HepG2 (cell line): ENCODE results near the gene LCAT. TPM values are rescaled to one million over a fixed set of nuclear protein-coding genes. Genes with fewer than 3 reads are reported as not detected.
A peak's percentile ranks its signal among the peaks of the same experiment; 100 is the strongest.

Source experiments
- EED ChIP-seq: sonication (generic); formaldehyde crosslinking; IDR thresholded peaks from 2 replicates; pipeline ENCODE4 v1.5.0; 2020; ENCODE audit warnings: mild to moderate bottlenecking, missing genetic modification reagents
- FOXA1 ChIP-seq, 2 experiments: fragments of 450-650 bp in 1 of 2; sonication (generic) in 1 of 2; formaldehyde crosslinking in 1 of 2; IDR thresholded peaks; 2 replicates each; pipeline versions ENCODE4 v1.4.0 to v1.6.1; 2016 to 2020; ENCODE audit warnings: missing genetic modification reagents in 1 of 2
- GATA4 ChIP-seq: sonication (generic); IDR thresholded peaks from 2 replicates; pipeline ENCODE4 v1.6.1; 2016; ENCODE audit warnings: antibody characterized with exemption, low read depth, borderline replicate concordance
- MAFF ChIP-seq: IDR thresholded peaks from 2 replicates; pipeline ENCODE4 v1.6.1; 2011; ENCODE audit warnings: low read depth, low read length, improper control_type of control experiment
- NR2C2 ChIP-seq: sonication (generic); formaldehyde crosslinking; IDR thresholded peaks from 2 replicates; pipeline ENCODE4 v1.4.0; 2020; ENCODE audit warnings: missing genetic modification reagents, mild to moderate bottlenecking, moderate library complexity, borderline replicate concordance
- NR2F6 ChIP-seq, 2 experiments: IDR thresholded peaks; 2 replicates each; pipeline ENCODE4 v1.6.1; 2016; ENCODE audit warnings: antibody characterized with exemption in 1 of 2, mild to moderate bottlenecking in 1 of 2
- ZC3H13 ChIP-seq: sonication (generic); formaldehyde crosslinking; IDR thresholded peaks from 2 replicates; pipeline ENCODE4 v1.8.1; 2023; ENCODE audit warnings: mild to moderate bottlenecking, missing genetic modification reagents, moderate library complexity
- ZNF256 ChIP-seq: sonication (generic); formaldehyde crosslinking; conservative IDR thresholded peaks from 2 replicates; pipeline ENCODE4 v1.4.0; 2020; ENCODE audit warnings: missing genetic modification reagents
- ZNF264 ChIP-seq: sonication (generic); formaldehyde crosslinking; IDR thresholded peaks from 2 replicates; pipeline ENCODE4 v1.4.0; 2020; ENCODE audit warnings: missing genetic modification reagents
- ZNF563 ChIP-seq: sonication (generic); formaldehyde crosslinking; IDR thresholded peaks from 2 replicates; pipeline ENCODE4 v1.8.0; 2022; ENCODE audit warnings: mild to moderate bottlenecking, moderate library complexity, missing genetic modification reagents
- ZNF746 ChIP-seq: sonication (generic); formaldehyde crosslinking; IDR thresholded peaks from 2 replicates; pipeline ENCODE4 v1.8.0; 2022; ENCODE audit warnings: mild to moderate bottlenecking, missing genetic modification reagents
- polyA plus RNA-seq, 8 experiments: library from polyadenylated mRNA; depleted of rRNA in 3 of 8; stranded (reverse) in 7 of 8; unstranded in 1 of 8; fragments of >200 nt; fragmentation: Illumina TruSeq in 4 of 8; extraction: Trizol in 4 of 8; gene quantifications; 2 replicates each; pipeline versions ENCODE4 v1.2.1 to v1.2.3, GENCODE V29; 2011 to 2016; ENCODE audit warnings: low read depth in 4 of 8, missing spikeins in 1 of 8, mixed read lengths in 1 of 8; ENCODE audit not compliant: insufficient read depth in 1 of 8
- total RNA-seq, 5 experiments: library from RNA; depleted of rRNA; stranded (reverse); fragments of >200 nt; fragmentation: Illumina TruSeq; extraction: Trizol; gene quantifications; 2 replicates each; pipeline ENCODE4 v1.2.3, GENCODE V29; 2016; ENCODE audit warnings: low read depth in 1 of 5
- TF ChIP-seq, protein P1 (sequence below): sonication (generic); formaldehyde crosslinking; IDR thresholded peaks from 2 replicates; pipeline ENCODE4 v1.4.0; 2020; ENCODE audit warnings: missing genetic modification reagents
- TF ChIP-seq, protein P2 (sequence below), 2 experiments: sonication (generic) in 1 of 2; formaldehyde crosslinking in 1 of 2; IDR thresholded peaks; 2 replicates each; pipeline versions ENCODE4 v1.6.1 to v1.9.0; 2014 to 2022; ENCODE audit warnings: antibody characterized with exemption in 1 of 2, borderline replicate concordance in 1 of 2, inconsistent platforms in 1 of 2, low read depth in 1 of 2, missing genetic modification reagents in 1 of 2
- TF ChIP-seq, protein P3 (sequence below): sonication (generic); formaldehyde crosslinking; IDR thresholded peaks from 2 replicates; pipeline ENCODE4 v1.8.1; 2023; ENCODE audit warnings: mild to moderate bottlenecking, missing genetic modification reagents

The LCAT gene
- total and polyA plus RNA-seq, 2 of the 13 experiments (the other 11 are each of a cell fraction or from before 2014, with no cell fraction given): 36.1 to 38.9 TPM

DNA sequence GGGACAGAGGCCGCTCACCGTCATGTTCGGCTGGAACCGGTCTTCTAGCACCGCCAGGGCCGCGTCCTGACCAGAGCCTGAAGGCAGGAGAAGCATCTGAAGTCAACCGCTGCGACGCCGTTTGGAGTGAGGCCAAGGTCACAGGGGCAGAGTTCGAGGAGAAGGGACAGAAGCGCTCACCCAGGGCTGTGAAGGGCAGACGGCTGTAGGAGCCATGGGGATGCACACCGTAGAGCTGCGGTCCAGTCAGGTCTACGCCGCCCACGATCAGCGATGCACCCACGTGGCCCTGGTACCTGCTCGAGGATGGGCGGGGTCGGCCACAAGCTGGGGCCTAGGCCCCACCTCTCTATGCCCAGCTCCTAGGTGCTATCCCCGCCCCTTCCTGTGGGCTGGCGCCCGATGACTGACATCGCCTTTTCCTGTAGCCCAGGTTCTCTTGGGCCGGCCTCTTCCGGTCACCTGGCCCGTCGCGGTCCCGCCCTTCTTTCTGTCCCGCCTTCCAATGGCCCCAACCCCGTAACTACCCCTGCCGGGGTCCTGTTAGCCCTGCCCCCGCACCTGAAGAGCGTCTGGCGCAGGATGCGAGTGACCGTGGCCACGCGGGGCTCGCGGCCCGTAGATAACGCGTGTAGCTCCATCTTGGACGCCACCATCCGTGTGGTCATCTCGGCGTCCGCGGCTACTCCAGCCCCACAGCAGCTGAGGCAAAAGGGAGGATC lies 8.4 kb downstream of the LCAT start (continued):
- TF ChIP-seq, protein P1, sequence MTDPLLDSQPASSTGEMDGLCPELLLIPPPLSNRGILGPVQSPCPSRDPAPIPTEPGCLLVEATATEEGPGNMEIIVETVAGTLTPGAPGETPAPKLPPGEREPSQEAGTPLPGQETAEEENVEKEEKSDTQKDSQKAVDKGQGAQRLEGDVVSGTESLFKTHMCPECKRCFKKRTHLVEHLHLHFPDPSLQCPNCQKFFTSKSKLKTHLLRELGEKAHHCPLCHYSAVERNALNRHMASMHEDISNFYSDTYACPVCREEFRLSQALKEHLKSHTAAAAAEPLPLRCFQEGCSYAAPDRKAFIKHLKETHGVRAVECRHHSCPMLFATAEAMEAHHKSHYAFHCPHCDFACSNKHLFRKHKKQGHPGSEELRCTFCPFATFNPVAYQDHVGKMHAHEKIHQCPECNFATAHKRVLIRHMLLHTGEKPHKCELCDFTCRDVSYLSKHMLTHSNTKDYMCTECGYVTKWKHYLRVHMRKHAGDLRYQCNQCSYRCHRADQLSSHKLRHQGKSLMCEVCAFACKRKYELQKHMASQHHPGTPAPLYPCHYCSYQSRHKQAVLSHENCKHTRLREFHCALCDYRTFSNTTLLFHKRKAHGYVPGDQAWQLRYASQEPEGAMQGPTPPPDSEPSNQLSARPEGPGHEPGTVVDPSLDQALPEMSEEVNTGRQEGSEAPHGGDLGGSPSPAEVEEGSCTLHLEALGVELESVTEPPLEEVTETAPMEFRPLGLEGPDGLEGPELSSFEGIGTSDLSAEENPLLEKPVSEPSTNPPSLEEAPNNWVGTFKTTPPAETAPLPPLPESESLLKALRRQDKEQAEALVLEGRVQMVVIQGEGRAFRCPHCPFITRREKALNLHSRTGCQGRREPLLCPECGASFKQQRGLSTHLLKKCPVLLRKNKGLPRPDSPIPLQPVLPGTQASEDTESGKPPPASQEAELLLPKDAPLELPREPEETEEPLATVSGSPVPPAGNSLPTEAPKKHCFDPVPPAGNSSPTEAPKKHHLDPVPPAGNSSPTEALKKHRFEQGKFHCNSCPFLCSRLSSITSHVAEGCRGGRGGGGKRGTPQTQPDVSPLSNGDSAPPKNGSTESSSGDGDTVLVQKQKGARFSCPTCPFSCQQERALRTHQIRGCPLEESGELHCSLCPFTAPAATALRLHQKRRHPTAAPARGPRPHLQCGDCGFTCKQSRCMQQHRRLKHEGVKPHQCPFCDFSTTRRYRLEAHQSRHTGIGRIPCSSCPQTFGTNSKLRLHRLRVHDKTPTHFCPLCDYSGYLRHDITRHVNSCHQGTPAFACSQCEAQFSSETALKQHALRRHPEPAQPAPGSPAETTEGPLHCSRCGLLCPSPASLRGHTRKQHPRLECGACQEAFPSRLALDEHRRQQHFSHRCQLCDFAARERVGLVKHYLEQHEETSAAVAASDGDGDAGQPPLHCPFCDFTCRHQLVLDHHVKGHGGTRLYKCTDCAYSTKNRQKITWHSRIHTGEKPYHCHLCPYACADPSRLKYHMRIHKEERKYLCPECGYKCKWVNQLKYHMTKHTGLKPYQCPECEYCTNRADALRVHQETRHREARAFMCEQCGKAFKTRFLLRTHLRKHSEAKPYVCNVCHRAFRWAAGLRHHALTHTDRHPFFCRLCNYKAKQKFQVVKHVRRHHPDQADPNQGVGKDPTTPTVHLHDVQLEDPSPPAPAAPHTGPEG: peak; percentile 90
- TF ChIP-seq, protein P2, sequence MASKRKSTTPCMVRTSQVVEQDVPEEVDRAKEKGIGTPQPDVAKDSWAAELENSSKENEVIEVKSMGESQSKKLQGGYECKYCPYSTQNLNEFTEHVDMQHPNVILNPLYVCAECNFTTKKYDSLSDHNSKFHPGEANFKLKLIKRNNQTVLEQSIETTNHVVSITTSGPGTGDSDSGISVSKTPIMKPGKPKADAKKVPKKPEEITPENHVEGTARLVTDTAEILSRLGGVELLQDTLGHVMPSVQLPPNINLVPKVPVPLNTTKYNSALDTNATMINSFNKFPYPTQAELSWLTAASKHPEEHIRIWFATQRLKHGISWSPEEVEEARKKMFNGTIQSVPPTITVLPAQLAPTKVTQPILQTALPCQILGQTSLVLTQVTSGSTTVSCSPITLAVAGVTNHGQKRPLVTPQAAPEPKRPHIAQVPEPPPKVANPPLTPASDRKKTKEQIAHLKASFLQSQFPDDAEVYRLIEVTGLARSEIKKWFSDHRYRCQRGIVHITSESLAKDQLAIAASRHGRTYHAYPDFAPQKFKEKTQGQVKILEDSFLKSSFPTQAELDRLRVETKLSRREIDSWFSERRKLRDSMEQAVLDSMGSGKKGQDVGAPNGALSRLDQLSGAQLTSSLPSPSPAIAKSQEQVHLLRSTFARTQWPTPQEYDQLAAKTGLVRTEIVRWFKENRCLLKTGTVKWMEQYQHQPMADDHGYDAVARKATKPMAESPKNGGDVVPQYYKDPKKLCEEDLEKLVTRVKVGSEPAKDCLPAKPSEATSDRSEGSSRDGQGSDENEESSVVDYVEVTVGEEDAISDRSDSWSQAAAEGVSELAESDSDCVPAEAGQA (IDR thresholded peaks at IDR 0.05; ENCODE audit: low read depth): no peak; the same call in 1 of the 2 replicates
- TF ChIP-seq, protein P2 (CRISPR knock-in tag; IDR thresholded peaks at IDR 0.05; ENCODE audit: borderline replicate concordance): peak; percentile 91
- TF ChIP-seq ZNF746 (CRISPR knock-in tag): no peak; the same call in 1 of the 2 replicates
- TF ChIP-seq ZNF563 (CRISPR knock-in tag): peak; percentile 83
- TF ChIP-seq NR2F6 (IDR thresholded peaks at IDR 0.05): no peak; the same call in 1 of the 2 replicates
- peak; percentile 3 for TF ChIP-seq NR2F6 (CRISPR knock-in tag; IDR thresholded peaks at IDR 0.05)
- no peak for TF ChIP-seq FOXA1 (IDR thresholded peaks at IDR 0.05)
- TF ChIP-seq FOXA1 (CRISPR knock-in tag; IDR thresholded peaks at IDR 0.05): peak; percentile 7; the same call in 1 of the 2 replicates
- peak; percentile 71 for TF ChIP-seq NR2C2 (CRISPR knock-in tag)
- no peak for TF ChIP-seq ZNF264 (CRISPR knock-in tag)
- TF ChIP-seq EED (CRISPR knock-in tag): no peak
- peak; percentile 98 for TF ChIP-seq ZNF256
- TF ChIP-seq, protein P3, sequence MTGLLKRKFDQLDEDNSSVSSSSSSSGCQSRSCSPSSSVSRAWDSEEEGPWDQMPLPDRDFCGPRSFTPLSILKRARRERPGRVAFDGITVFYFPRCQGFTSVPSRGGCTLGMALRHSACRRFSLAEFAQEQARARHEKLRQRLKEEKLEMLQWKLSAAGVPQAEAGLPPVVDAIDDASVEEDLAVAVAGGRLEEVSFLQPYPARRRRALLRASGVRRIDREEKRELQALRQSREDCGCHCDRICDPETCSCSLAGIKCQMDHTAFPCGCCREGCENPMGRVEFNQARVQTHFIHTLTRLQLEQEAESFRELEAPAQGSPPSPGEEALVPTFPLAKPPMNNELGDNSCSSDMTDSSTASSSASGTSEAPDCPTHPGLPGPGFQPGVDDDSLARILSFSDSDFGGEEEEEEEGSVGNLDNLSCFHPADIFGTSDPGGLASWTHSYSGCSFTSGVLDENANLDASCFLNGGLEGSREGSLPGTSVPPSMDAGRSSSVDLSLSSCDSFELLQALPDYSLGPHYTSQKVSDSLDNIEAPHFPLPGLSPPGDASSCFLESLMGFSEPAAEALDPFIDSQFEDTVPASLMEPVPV (CRISPR knock-in tag): peak; percentile 83
- peak; percentile 97 for TF ChIP-seq ZC3H13 (CRISPR knock-in tag)
- TF ChIP-seq GATA4: peak; percentile 64; the same call in 1 of the 2 replicates
- TF ChIP-seq MAFF: no peak
